HCT116 (cell line): ENCODE results near the gene TES. TPM values are rescaled to one million over a fixed set of nuclear protein-coding genes. Genes with fewer than 3 reads are reported as not detected.

ENCODE experiments used
- ATAC-seq: fragments of 200-7000 bp; cut with Tn5 transposase; 2 replicates; pipeline ENCODE4 v1.9.1; 2020; ENCODE audit warnings: mild to moderate bottlenecking, moderate library complexity
- BruUV-seq: library from RNA; stranded (reverse); fragments of 400-500 nt; replicated peaks from 2 replicates; lab custom pipeline; 2021; lab: Mats Ljungman, UMichigan
- CTCF ChIA-PET: fragments of 300-600 bp; sonication (Branson Sonifier 250); formaldehyde crosslinking; loops from one replicate; lab custom pipeline; 2021; ENCODE audit warnings: antibody characterized with exemption; lab: Charles Lee
- POLR2A ChIA-PET: fragments of 300-600, 350-600 bp; sonication (Branson Sonifier 250); formaldehyde crosslinking; loops from one replicate; lab custom pipeline; 2021; ENCODE audit warnings: antibody characterized with exemption; lab: Charles Lee
- RAD21 ChIA-PET, 2 experiments: fragments of 300-600 bp; sonication (Branson Sonifier 250); formaldehyde crosslinking; loops; one replicate each; lab custom pipeline; 2023; ENCODE audit warnings: low total read pairs in 2 of 2; ENCODE audit not compliant: uncharacterized antibody in 2 of 2, unreplicated experiment in 2 of 2, low non-redundant PET in 1 of 2; lab: Charles Lee
- DNase-seq: peaks from one replicate; pipeline ENCODE4 v3.0.0-alpha.2; 2010; ENCODE audit warnings: low read depth, low spot score
- H2AFZ ChIP-seq: fragments of 200-600 bp; shearing (Covaris generic), sonication (generic); 2 replicates; pipeline ENCODE4 v1.6.1; 2017; ENCODE audit warnings: low read depth, mixed run types, mixed read lengths, antibody characterized with exemption, low read length; ENCODE audit not compliant: poor library complexity, severe bottlenecking
- H3K27ac ChIP-seq: 2 replicates; pipeline ENCODE4 v1.5.1; 2012; ENCODE audit warnings: low read depth, low read length
- H3K27me3 ChIP-seq: fragments of 200-600 bp; sonication (generic); 2 replicates; pipeline ENCODE4 v1.6.1; 2016; ENCODE audit warnings: mixed run types, low read length, mixed read lengths; ENCODE audit not compliant: insufficient read depth
- H3K36me3 ChIP-seq, 2 experiments: fragments of 200-500 bp in 1 of 2; fragments of 200-600 bp in 1 of 2; sonication (Bioruptor generic) in 1 of 2; sonication (generic) in 1 of 2; 2 replicates each; pipeline versions ENCODE4 v1.5.1 to v1.6.1; 2014 to 2016; ENCODE audit warnings: low read length in 2 of 2, inconsistent platforms in 1 of 2, mixed read lengths in 1 of 2, mixed run types in 1 of 2; ENCODE audit not compliant: insufficient read depth in 2 of 2, control insufficient read depth in 1 of 2
- H3K4me1 ChIP-seq, 2 experiments: fragments of 200-600 bp in 1 of 2; sonication (generic) in 1 of 2; 2 replicates each; pipeline versions ENCODE4 v1.5.1 to v1.6.1; 2012 to 2017; ENCODE audit warnings: low read length in 2 of 2, inconsistent platforms in 1 of 2, mild to moderate bottlenecking in 1 of 2, mixed read lengths in 1 of 2, mixed run types in 1 of 2, moderate library complexity in 1 of 2; ENCODE audit not compliant: insufficient read depth in 2 of 2, control insufficient read depth in 1 of 2
- H3K4me2 ChIP-seq: fragments of 200-600 bp; sonication (generic); 2 replicates; pipeline ENCODE4 v1.6.1; 2017; ENCODE audit warnings: mixed run types, low read length, mixed read lengths
- H3K4me3 ChIP-seq, 2 experiments: fragments of 200-600 bp in 1 of 2; sonication (generic) in 1 of 2; replicated peaks in 1 of 2; 2 replicates each; pipeline ENCODE4 v1.5.1; 2011 to 2016; ENCODE audit warnings: low read length in 2 of 2, control low read depth in 1 of 2, low read depth in 1 of 2, mild to moderate bottlenecking in 1 of 2, mixed read lengths in 1 of 2, mixed run types in 1 of 2
- H3K79me2 ChIP-seq: fragments of 200-600 bp; sonication (generic); 2 replicates; pipeline ENCODE4 v1.6.1; 2017; ENCODE audit warnings: mild to moderate bottlenecking, mixed run types, low read length, moderate library complexity, mixed read lengths; ENCODE audit not compliant: insufficient read depth
- H3K9ac ChIP-seq: fragments of 200-600 bp; sonication (generic); 2 replicates; pipeline ENCODE4 v1.6.1; 2016; ENCODE audit warnings: low read length, mixed read lengths
- H3K9me2 ChIP-seq: fragments of 200-600 bp; sonication (generic), shearing (Covaris generic); 2 replicates; pipeline ENCODE4 v1.6.1; 2017; ENCODE audit warnings: mixed run types, mild to moderate bottlenecking, moderate library complexity; ENCODE audit not compliant: insufficient read depth
- H3K9me3 ChIP-seq, 2 experiments: fragments of 200-500 bp in 1 of 2; fragments of 200-600 bp in 1 of 2; sonication (Bioruptor generic) in 1 of 2; sonication (generic) in 1 of 2; 2 replicates each; pipeline ENCODE4 v1.6.1; 2014 to 2017; ENCODE audit warnings: low read length in 2 of 2, mixed read lengths in 2 of 2, inconsistent platforms in 1 of 2, low read depth in 1 of 2, mild to moderate bottlenecking in 1 of 2, mixed run types in 1 of 2, moderate library complexity in 1 of 2; ENCODE audit not compliant: control insufficient read depth in 1 of 2, insufficient read depth in 1 of 2
- H4K20me1 ChIP-seq: fragments of 200-600 bp; sonication (generic), shearing (Covaris generic); 2 replicates; pipeline ENCODE4 v1.6.1; 2017; ENCODE audit warnings: mixed run types, mild to moderate bottlenecking, moderate library complexity; ENCODE audit not compliant: insufficient read depth
- CEBPB ChIP-seq: IDR thresholded peaks from 2 replicates; pipeline ENCODE4 v1.6.1; 2012; ENCODE audit warnings: low read depth
- CTCF ChIP-seq, 3 experiments: fragments of 200-600 bp in 1 of 3; sonication (generic) in 1 of 3; IDR thresholded peaks in 2 of 3; conservative IDR thresholded peaks in 1 of 3; 2 replicates each; pipeline ENCODE4 v1.5.1; 2012 to 2017; ENCODE audit warnings: low read depth in 2 of 3, low read length in 2 of 3, antibody characterized with exemption in 1 of 3, borderline replicate concordance in 1 of 3, control low read depth in 1 of 3, mild to moderate bottlenecking in 1 of 3, mixed read lengths in 1 of 3, mixed run types in 1 of 3, moderate library complexity in 1 of 3; ENCODE audit not compliant: insufficient read depth in 1 of 3
- EZH2phosphoT487 ChIP-seq: fragments of 200-600 bp; IDR thresholded peaks from 2 replicates; pipeline ENCODE4 v1.6.1; 2018; ENCODE audit warnings: antibody characterized with exemption, borderline replicate concordance
- JUND ChIP-seq: IDR thresholded peaks from 2 replicates; pipeline ENCODE4 v1.6.1; 2012
- SP1 ChIP-seq: IDR thresholded peaks from 2 replicates; pipeline ENCODE4 v1.6.1; 2012; ENCODE audit warnings: low read depth
- SRF ChIP-seq: IDR thresholded peaks from 2 replicates; pipeline ENCODE4 v1.6.1; 2012; ENCODE audit warnings: low read depth
- YY1 ChIP-seq: IDR thresholded peaks from 2 replicates; pipeline ENCODE4 v1.6.1; 2011; ENCODE audit warnings: low read length, low read depth, moderate library complexity, mild to moderate bottlenecking; ENCODE audit not compliant: insufficient replicate concordance; ENCODE audit errors: extremely low read depth
- ZFX ChIP-seq: fragments of 450-650 bp; IDR thresholded peaks from 2 replicates; pipeline ENCODE4 v1.6.1; 2017
- intact Hi-C: fragments of 100-400 bp; cut with micrococcal nuclease; formaldehyde crosslinking; loops from 2 replicates; pipeline ENCODE4 v1.10.0; 2022
- total RNA-seq: library from RNA; stranded (reverse); gene quantifications from one replicate; pipeline ENCODE4 v1.2.1, GENCODE V29; 2021; ENCODE audit not compliant: unreplicated experiment
- TF ChIP-seq, protein P1 (sequence below): IDR thresholded peaks from 2 replicates; pipeline ENCODE4 v1.6.1; 2012

The TES gene
- total RNA-seq, 1 experiment from 2014 or later = 129 TPM

DNA sequence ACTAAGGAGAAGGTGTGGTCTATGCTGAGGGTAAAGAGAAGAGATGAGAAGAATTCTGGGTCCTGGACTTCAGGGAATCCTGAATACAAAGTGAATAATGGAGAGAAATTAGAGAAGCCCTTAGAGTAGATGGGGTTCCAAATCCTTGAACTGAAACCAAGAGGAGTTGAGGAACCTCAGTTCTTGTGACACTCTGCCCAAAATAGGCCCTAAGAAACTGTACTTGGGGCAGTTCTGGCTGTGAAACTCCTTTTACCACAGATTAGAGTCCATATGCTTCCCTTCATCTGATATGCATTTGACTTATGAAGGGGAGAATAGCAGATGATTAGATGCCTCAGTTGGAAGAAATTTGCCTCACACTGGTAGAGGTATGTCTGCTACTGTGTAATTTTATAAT lies 19.0 kb downstream of the TES start:
- H3K9me3 ChIP-seq = no peaks in the 10 kb centered on the region
- H3K27ac ChIP-seq = no peak overlapping the region
- CTCF ChIA-PET = interaction anchor here (5.0 kb wide), 1 partner anchor 49 kb away, joined by 21 read pairs; no protein-coding TSS in a partner anchor
- H3K36me3 ChIP-seq = no peaks in the 10 kb centered on the region
- POLR2A ChIA-PET = no interaction called here
- no peak for DNase-seq
- ATAC-seq = no peak
- intact Hi-C loops = no loop called here
- no peak overlapping the region for H2AFZ ChIP-seq
- no peaks in the 10 kb centered on the region for H3K27me3 ChIP-seq
- no peak overlapping the region for H3K9ac ChIP-seq
- no TSS peak for BruUV-seq
- peaks cover 18% of the 10 kb centered on the region; the same call in 1 of the 2 replicates for H4K20me1 ChIP-seq
- TF ChIP-seq ZFX (no peak), SP1 (no peak), YY1 (no peak), CTCF (IDR thresholded peaks at IDR 0.05 in 2 of 3, conservative IDR thresholded peaks at IDR 0.05 in 1 of 3; ENCODE audit: borderline replicate concordance in 1 of 3, insufficient read depth in 1 of 3, low read depth in 2 of 3, low read length in 2 of 3) (no peak), CEBPB (no peak), EZH2phosphoT487 (no peak), SRF (no peak), JUND (no peak)
- TF ChIP-seq, protein P1, sequence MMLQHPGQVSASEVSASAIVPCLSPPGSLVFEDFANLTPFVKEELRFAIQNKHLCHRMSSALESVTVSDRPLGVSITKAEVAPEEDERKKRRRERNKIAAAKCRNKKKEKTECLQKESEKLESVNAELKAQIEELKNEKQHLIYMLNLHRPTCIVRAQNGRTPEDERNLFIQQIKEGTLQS = no peak
- TF ChIP-seq, all 23 proteins: peak for 0
- no peak overlapping the region for H3K4me3 ChIP-seq
- no peak overlapping the region for H3K4me2 ChIP-seq
- H3K79me2 ChIP-seq = peaks cover 99% of the 10 kb centered on the region
- no peaks in the 10 kb centered on the region for H3K9me2 ChIP-seq
- H3K4me1 ChIP-seq = peaks cover 41 to 68% of the 10 kb centered on the region in 2 experiments
- RAD21 ChIA-PET = no interaction called here
